DMS 273 treated with DMSO at 0.1 percent for 48 hours (cell line): ENCODE results near the gene SRSF2.
"Not testable (repeated sequence)": the region's sequence is repeated elsewhere in the genome, so short reads cannot be mapped to it uniquely, and the experiment has no call there.

Experiments used
- DNase-seq: peaks from one replicate; lab custom pipeline; 2025; lab: John Stamatoyannopoulos, UW

SRSF2 gene, protein sequence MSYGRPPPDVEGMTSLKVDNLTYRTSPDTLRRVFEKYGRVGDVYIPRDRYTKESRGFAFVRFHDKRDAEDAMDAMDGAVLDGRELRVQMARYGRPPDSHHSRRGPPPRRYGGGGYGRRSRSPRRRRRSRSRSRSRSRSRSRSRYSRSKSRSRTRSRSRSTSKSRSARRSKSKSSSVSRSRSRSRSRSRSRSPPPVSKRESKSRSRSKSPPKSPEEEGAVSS

DNA sequence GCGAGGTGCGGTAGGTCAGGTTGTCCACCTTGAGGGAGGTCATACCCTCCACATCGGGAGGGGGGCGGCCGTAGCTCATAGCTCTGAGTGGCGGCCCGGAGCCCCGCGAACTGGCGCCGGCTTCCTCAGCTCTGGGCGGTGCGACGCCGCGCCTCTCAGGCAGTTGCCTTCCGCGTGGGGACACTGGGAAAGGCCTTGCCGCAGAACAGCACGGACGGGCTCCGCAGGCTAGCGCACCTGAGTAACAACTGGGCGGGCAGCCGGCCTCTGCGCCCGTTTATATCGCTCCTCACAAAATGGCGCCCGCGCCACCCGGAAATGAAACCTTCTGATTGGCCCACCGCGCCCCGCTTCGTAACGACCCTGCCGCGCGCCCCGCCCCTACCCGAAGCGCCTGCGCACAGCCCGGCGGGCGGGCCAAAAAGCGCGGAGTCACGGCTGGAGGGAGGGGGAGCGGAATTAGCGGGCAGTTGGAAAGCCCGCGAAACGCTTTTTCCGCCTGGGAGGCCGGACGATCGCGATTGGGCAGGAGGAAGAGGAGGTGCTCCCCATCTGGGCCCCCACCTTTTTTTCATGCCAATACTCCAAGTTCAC is at the start of gene SRSF2:
Gene SRSF2 (minus strand): TSS at position 250 of the 594 bp plus-strand sequence. CDS start 171 bp downstream, at position 79.
- peak; percentile 97 for DNase-seq

DNA sequence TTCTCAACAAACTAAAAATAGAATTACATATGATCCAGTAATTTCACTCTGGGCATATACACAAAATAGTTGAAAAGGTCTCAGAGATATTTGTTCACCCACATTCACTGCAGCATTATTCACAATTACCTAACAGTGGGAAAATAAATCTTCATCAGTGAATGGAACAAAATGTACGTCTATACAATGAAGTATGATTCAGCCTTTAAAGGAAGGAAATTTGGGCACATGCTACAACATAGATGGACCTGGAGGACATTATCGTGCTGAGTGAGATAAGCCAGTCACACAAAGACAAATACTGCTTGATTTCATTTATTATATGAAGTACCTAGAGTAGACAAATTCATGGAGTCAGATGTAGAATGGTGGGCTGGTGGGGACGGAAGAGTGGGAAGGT is 47.8 kb upstream of the SRSF2 start:
- no peak for DNase-seq

DNA sequence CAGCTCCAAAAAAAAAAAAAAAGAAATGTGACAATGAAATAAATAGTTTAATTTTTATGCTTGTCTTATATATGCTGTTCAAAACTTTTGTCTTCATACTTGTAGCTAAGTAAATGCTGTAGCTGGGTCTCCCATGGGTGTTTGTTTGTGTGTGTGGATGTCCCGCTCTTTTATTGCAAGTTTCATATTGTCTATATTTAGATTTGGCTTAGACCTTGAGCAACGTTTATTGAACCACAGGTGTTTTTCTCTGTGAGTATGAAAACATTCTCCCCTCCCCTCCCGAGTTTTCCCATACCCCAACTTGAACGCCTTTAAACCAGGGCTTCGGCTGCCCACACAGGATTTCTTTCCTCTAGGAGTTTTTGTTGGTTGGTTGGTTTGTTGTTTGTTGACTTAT is 46.0 kb upstream of the SRSF2 start:
- no peak for DNase-seq

DNA sequence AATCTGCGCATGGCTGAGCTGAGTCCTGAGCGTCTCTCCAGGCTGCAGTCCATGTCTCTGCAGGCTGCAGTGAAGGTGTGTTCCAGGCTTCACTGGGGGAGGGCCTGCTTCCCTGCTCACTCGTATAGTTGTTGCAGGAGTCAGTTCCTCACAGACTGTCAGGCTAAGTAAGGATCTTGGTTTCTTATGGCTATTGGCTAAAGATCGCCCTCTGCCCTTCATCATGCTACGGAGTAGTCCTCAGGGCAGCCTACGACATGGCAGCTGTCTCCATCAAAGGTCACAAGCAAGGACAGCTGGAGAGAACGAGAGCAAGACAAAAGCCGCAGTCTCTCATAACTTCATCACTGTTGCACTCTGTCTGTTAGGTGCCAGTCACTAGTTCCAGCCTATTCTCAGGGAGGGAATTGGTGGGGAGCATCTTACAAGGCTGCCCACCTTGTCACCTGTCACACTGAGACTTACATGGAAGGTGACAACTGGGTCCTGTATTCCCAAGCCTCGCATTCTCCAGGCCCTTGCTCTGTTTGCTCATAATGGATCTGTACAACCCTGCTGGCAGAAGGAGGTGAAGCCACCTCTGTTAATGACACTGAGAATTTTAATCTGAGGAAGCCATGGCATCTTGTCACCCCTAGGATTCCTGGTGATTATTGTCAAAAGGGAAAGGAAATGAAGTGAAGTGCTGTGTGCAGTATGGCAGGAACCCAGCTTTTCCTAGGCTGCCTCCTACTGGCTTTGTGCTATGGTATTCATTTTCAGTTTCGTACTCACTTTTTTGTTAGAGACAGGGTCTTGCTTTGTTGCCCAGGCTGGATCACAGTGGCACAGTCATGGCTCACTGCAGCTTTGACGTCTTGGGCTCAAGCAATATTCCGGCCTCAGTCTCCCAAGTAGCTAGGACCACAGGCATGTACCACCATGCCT is 44.2 kb upstream of the SRSF2 start:
- no peak for DNase-seq

DNA sequence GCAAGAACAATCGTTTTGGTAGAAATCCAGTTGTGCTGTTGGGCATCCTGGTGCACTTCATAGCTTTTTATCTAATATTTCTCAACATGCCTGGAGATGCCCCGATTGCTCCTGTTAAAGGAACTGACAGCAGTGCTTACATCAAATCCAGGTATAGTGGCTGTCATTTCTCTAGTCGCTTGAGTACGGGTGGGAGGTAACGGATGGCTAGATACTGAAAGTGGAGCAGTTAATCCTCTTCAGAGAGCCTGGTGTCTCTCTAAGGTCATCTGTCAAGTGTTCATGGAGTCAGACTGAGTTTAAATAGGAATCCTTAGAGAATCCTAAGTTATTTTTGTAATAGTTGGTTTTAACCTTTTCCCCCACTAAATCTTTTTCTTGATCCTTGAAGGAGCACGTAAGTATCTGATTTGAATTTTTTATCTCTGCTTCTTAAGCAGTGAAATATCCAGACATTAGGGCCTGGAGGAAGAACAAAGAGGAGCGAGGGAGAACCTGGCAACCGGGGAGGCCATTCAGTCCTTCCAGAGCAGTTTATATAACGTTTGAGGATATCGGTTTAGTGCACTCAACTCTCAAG is 38.0 kb upstream of the SRSF2 start:
- no peak for DNase-seq

DNA sequence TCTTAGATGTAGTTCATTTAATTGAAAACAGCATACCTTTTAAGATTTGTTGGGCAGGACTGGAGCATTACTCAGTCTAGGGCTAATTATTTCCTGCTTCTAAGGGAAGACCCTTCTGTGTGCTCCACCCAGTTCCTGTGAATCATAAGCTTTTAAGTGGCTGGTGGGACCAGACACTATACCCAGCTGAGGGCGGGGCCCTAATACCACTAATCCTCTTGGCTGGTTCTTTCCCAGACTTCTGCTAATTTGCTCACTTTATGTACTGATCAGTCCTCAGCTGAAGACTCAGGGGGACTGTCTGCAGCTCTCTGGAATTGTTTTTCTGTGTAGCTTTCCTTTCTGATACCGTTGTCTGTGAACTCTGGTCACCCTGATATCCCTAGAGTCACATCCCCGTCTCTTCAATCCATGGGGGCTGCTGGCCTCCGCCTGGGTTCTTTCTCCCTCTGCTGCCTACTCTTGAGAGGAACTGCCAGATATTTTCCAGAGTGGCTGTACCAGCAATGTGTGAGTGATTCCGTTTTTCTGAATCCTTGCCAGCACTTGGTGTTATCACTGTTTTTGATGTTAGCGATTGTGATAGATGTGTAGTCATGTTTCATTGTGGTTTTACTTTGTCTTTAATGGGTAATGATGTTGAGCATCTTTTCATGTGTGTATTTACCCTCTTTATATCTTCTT is 35.9 kb upstream of the SRSF2 start:
- no peak for DNase-seq

DNA sequence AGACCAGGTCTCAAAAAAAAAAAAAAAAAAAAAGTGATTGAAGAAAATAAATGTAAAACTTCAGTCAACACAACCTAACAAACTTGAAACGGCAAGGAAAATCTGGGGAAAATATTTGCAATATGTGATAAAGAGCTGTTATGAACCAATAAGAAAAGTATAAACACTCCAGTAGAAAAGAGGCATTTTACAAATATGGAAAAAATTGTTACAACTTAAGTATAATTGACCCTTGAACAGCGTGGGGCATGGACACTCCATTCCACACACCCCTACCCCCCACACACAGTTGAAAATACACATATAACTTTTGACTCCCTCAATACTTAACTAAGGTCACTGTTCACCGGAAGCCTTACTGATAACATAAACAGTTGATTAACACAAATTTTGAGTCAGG is 21.4 kb upstream of the SRSF2 start:
- no peak for DNase-seq

DNA sequence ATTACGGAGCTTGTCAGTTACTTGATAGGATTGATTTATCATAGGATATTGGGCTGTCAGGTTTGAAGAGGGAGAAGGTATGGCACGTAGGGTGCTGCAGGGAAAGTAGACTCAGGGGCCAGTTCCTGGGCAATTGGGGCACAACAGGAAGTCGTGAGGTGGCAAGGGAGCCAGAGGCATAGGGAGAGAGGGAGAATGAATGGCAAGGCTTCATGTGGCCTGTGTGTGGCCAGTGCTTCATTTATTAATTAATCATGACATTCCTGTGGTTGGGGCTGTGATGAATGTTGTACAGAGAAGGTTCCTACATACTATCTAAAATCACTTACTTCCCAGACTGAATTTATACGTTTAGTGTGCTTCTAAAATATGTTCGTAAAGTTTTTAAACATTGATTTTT is 20.1 kb upstream of the SRSF2 start:
- no peak for DNase-seq

DNA sequence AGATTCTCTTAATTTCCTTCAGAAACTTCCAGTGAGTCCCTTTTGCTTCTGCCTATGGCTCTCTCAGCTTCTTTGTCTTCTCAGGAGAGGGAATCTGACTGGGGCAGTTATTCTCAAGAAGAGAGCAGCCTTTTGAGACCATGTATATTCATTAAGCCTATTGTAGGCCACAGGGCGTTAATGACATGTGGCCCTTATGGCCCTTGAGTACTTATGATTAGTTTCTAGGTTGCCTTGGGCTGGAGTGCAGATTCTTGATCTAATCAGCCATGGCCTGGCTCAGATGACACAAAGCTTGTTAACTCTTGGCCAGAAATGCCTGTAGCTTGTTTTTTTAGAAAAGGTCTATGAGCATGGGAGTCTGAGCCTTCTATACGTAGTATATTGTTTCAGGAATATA is 18.2 kb upstream of the SRSF2 start:
- DNase-seq, result no peak

DNA sequence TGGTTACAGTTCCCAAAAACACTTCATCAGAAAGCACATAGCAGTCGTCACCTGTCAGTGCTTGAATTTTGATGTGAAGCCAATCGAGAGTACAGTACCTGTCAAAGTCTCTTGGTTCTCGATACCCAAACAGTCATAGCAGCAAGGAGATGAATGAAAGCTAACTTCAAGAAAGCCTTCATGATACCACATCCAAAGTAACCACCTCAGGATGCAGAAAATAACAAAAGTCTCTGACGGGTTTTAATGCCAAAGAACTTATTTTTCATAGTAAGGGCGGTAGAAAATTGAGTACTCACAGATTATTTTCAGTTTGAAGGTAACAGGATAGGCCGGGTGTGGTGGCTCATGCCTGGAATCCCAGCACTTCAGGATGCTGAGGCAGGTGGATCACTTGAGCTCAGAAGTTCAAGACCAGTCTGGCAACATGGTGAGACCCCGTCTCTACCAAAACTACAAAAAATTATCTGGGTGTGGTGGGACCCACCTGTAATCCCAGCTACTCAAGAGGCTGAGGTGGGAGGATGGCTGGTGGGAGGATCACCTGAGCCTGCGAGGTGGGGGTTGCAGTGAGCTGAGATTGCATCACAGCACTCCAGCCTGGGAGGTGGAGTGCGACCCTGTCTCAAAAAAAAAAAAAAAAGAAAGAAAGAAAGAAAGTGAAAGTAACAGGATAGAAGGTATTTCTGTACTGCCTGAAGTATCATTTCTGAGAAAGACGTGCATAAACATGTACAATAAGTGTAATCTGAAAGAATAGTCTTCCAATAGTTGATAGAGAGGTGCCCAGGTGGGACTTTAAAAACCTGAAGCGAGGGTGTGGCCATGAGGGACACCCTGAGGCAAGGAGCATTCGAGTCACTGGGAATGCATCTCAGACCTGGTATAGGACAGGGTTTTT is 16.2 kb upstream of the SRSF2 start:
- DNase-seq, result no peak

DNA sequence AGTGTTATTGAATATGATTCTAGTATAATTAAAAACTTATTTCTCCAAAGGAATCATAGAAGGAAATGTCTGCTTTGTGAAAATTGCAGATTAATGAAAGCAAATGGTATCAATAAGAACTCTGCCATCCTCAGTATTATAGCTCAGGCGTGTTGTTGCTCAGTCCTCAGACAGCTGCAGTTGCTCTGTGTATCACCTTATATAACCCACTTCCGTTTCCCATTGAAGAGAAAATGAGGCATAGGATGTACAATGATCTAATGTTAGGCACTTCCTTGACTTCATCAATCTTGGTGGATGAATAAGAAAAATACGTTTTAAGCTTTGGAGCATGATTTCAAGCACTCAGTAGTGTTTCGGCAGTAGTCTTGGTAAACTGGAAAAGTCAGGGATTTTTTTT is 14.9 kb upstream of the SRSF2 start:
- no peak for DNase-seq

DNA sequence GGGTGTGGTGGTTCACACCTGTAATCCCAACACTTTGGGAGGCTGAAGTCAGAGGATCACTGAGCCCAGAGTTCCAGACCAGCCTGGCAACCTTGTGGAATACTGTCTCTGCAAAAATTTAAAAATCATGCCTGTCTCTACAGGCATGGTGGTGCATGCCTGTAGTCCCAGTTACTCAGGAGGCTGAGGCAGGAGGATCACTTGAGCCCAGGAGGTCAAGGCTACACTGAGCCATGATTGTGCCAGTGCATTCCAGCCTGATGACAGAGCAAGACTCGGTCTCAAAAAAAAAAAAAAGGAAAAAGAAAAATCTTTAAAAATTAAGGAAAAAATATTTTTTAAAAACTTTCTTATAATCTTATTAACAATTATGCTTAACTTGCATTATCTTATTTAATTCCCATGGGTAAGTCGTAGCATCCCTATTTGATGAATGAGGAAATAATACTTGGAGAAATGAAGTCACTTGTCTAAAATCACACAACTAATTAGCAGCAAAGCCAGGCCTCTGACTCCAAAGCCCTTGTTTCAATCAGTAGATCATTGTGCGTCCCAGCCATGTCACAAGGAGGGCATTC is 14.4 kb upstream of the SRSF2 start:
- no peak for DNase-seq

DNA sequence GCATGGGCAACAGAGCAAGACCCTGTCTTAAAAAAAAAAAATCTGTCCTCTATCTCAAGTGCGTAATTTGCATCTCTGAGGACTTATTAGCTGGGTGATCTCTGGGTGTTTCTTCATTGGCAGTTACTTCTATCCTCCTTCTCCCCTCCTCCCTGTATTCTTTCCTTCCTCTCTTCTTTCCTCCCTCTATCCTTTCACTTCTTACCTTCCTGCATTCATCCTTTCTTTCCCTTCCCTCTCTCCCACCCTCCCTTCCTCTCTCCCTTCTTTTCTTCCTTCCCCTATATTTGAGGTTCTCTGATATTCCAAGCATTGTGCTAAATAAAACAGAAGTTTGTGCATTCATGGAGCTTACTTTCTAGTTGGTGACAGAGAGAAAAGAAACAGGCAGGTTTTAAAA is 11.5 kb upstream of the SRSF2 start:
- no peak for DNase-seq

DNA sequence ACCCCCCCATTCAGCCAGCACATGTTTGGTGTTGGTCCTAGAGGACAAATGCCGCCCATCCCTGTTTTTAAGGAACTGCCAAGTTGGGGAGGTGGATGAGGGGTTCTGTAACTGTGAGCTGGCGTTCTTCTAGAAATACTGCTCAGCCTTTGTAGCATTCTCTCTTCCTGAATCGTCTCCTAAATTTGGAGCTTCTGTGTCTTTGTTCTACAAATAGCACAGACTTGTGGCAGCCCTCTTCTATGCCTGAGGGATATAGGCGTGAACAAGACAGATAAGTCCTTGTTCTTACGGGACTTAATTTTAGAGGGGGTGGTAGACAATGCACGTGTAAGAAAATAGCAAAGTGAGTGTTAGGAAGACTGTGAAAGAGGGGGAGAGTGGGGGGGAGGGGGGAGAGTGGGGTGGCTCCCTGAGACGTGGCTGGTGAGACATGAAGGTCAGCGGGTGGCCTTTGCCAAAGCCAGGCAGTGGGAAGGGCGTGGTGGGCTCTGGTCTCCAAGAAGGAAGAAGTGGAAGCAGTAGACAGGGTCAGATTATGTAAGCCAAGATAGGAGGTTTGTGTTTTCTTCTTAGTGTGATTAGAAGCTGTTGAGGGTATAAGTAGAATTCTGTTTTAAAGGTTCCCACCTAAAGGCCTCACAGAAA is 10.7 kb upstream of the SRSF2 start:
- no peak for DNase-seq

DNA sequence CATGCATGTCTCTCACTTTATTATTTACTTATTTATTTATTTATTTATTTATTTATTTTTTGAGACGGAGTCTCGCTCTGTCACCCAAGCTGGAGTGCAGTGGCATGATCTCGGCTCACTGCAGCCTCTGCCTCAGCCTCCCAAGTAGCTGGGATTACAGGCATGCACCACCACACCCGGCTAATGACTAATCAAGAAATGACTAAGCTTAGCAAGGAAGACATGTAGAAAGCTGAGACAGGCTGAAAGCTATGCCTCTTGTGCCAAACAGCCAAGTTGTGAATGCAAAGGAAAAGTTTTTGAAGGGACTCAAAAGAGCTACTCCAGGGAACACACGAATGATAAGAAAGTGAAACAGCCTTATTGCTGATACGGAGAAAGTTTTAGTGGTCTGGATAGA is 8.7 kb upstream of the SRSF2 start:
- not testable (repeated sequence) for DNase-seq

DNA sequence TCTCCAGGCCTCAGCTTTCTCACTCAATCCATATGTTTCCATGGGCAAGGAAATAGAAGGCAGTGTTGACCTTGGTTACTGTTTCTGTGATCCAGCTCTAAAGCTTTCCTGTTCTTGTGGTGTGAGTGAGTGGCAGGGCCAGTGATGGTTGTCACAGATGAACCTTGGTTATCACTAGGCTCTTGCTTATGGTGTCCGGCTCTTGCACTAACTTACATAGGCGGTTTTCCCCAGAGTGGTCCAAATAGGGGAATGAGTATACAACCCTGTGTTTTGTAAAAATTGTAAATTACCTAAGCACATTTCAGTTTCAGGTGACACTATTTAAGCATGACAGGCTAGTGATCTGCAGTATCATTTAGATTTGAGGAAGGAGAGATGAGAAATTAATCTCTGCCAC is 7.6 kb upstream of the SRSF2 start:
- DNase-seq, result no peak

DNA sequence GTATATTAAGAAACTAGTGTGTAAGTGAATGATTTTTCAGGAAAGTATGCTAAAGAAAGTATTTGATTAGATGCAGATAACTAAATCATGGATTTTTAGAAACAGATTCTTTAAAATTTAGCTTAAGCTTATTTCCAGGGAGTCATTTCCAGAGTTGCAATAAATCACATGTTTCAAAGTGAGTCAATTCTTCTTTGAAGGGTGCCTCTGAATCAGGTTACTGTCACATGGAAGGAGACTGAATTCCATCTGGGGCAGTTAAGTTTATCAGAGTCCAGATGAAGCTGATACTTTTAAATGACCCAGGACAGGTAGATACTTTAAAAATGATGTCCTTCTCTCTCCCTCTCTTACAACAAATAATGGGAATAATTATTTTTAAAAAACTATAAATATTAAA is 5.8 kb upstream of the SRSF2 start:
- no peak for DNase-seq

DNA sequence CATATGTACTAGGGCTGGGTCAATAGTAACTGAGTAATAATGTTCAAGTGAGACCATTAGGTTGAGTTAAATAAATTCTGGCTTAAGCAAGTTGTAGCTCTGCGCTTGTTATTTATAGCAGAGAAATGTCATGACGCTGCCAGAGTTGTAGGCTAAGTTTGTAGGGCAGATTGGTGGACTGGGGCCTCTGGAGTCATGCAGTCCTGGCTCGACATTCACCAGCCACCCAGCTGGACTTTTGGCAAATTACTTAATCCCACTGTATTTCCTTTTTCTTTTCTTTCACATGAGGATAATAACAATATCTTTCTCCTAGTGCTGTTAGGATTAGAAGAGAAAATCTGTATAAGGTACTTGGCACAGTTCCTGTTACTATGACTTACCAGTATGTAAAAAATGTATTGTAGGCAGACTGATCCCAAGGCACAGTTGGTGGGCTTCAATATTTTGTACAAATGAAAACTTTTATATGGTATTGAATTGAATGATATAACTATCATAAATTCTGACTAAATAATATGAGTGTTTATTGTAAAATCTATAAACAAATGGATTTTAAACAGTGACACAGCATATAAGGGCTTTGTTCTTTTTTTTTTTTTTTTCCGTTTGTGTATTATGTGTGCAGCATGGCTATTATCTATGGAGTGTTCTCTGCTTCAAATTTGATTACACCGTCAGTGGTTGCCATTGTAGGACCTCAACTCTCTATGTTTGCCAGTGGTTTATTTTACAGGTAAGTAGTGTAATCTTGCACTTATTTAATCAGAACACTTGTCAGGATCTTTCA is 3.4 kb upstream of the SRSF2 start:
- DNase-seq, result no peak

DNA sequence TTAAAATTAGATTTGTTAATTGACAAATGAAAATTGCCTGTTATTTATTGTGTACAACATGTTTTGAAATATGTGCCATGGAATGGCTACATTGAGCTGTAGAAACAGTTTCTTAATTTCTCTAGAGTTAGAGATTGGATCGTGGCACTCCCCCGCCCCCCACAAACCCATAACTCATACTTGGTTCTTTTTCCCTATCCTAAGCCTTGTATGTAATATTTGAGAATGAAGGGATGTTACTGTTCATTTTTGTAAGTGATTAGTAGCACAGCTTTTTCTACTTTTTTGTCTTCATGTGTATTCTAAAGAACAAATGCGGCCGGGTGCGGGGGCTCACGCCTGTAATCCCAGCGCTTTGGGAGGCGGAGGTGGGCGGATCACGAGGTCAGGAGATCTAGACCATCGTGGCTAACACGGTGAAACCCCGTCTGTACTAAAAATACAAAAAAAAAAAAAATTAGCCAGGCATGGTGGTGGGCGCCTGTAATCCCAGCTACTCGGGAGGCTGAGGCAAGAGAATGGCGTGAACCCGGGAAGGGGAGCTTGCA is 2.5 kb upstream of the SRSF2 start:
- DNase-seq, result not testable (repeated sequence)
